Neural cell (in vitro differentiated cells): ENCODE results near the gene NDST4. TPM values are rescaled to one million over a fixed set of nuclear protein-coding genes. Genes with fewer than 3 reads are reported as not detected.

Experiments
- H2AFZ ChIP-seq: fragments of 200-600, 300-800 bp; sonication (generic), shearing (Covaris generic); 2 replicates; pipeline ENCODE4 v1.6.0; 2014; ENCODE audit warnings: low read depth, mild to moderate bottlenecking, antibody characterized with exemption, low read length, moderate library complexity
- H3F3A ChIP-seq: fragments of 200-600 bp; shearing (Covaris generic); 2 replicates; pipeline ENCODE4 v1.6.1; 2016; ENCODE audit warnings: mild to moderate bottlenecking, moderate library complexity, mixed read lengths, antibody characterized with exemption, low read length; ENCODE audit not compliant: insufficient read depth, poor library complexity, severe bottlenecking
- H3K27ac ChIP-seq: fragments of 200-600, 300-800 bp; sonication (generic), shearing (Covaris generic); 2 replicates; pipeline ENCODE4 v1.5.1; 2014; ENCODE audit warnings: mild to moderate bottlenecking, low read length, moderate library complexity
- H3K27me3 ChIP-seq: fragments of 300-800, 200-600 bp; sonication (generic), shearing (Covaris generic); 2 replicates; pipeline ENCODE4 v1.6.0; 2014; ENCODE audit warnings: mild to moderate bottlenecking, low read depth, low read length, moderate library complexity; ENCODE audit not compliant: insufficient read depth
- H3K36me3 ChIP-seq: fragments of 300-800, 200-600 bp; sonication (generic), shearing (Covaris generic); 2 replicates; pipeline ENCODE4 v1.5.1; 2014; ENCODE audit warnings: mild to moderate bottlenecking, antibody characterized with exemption, low read length, moderate library complexity; ENCODE audit not compliant: insufficient read depth
- H3K4me2 ChIP-seq: fragments of 300-800, 200-600 bp; sonication (generic), shearing (Covaris generic); 2 replicates; pipeline ENCODE4 v1.6.0; 2014; ENCODE audit warnings: mild to moderate bottlenecking, low read length
- H3K4me3 ChIP-seq: fragments of 300-800, 200-600 bp; sonication (generic), shearing (Covaris generic); 2 replicates; pipeline ENCODE4 v1.5.1; 2014; ENCODE audit warnings: mild to moderate bottlenecking, low read length, moderate library complexity
- H3K79me2 ChIP-seq: fragments of 200-600 bp; shearing (Covaris generic); replicated peaks from 2 replicates; pipeline ENCODE4 v1.6.0; 2014; ENCODE audit warnings: mild to moderate bottlenecking, low read length, moderate library complexity; ENCODE audit not compliant: insufficient read depth
- H3K9ac ChIP-seq: fragments of 300-800, 200-600 bp; sonication (generic), shearing (Covaris generic); 2 replicates; pipeline ENCODE4 v1.6.1; 2016; ENCODE audit warnings: mild to moderate bottlenecking, low read length, mixed read lengths
- H3K9me2 ChIP-seq: fragments of 200-600 bp; shearing (Covaris generic); 2 replicates; pipeline ENCODE4 v1.6.1; 2016; ENCODE audit warnings: mild to moderate bottlenecking, low read length, mixed read lengths; ENCODE audit not compliant: insufficient read depth
- H3K9me3 ChIP-seq: fragments of 200-600, 300-800 bp; sonication (generic), shearing (Covaris generic); 2 replicates; pipeline ENCODE4 v1.6.1; 2016; ENCODE audit warnings: mild to moderate bottlenecking, mixed run types, low read length, moderate library complexity, mixed read lengths
- H4K20me1 ChIP-seq: fragments of 200-600 bp; shearing (Covaris generic); 2 replicates; pipeline ENCODE4 v1.6.1; 2016; ENCODE audit warnings: mild to moderate bottlenecking, mixed run types; ENCODE audit not compliant: insufficient read depth
- CTCF ChIP-seq: fragments of 450-650 bp; IDR thresholded peaks from 2 replicates; pipeline ENCODE4 v1.5.1; 2014; ENCODE audit warnings: antibody characterized with exemption, mild to moderate bottlenecking, moderate library complexity; ENCODE audit not compliant: poor library complexity, severe bottlenecking
- EP300 ChIP-seq: fragments of 450-650 bp; conservative IDR thresholded peaks from 2 replicates; pipeline ENCODE4 v1.6.1; 2014; ENCODE audit warnings: antibody characterized with exemption, mild to moderate bottlenecking, moderate library complexity; ENCODE audit not compliant: poor library complexity, severe bottlenecking
- EZH2 ChIP-seq: fragments of 200-600, 300-800 bp; shearing (Covaris generic), sonication (generic); IDR thresholded peaks from 2 replicates; pipeline ENCODE4 v1.6.1; 2014; ENCODE audit warnings: antibody characterized with exemption, low read length, borderline replicate concordance, mild to moderate bottlenecking; ENCODE audit not compliant: insufficient read depth, poor library complexity, severe bottlenecking
- MXI1 ChIP-seq: fragments of 450-650 bp; conservative IDR thresholded peaks from 2 replicates; pipeline ENCODE4 v1.6.1; 2014; ENCODE audit warnings: antibody characterized with exemption, mild to moderate bottlenecking; ENCODE audit not compliant: poor library complexity, severe bottlenecking
- POLR2AphosphoS5 ChIP-seq: IDR thresholded peaks from 2 replicates; pipeline ENCODE4 v1.6.1; 2012
- RAD21 ChIP-seq: fragments of 450-650 bp; conservative IDR thresholded peaks from 2 replicates; pipeline ENCODE4 v1.6.1; 2014; ENCODE audit warnings: antibody characterized with exemption, mild to moderate bottlenecking, moderate library complexity
- REST ChIP-seq: IDR thresholded peaks from 2 replicates; pipeline ENCODE4 v1.6.1; 2012; ENCODE audit warnings: borderline replicate concordance
- SMC3 ChIP-seq: fragments of 450-650 bp; conservative IDR thresholded peaks from 2 replicates; pipeline ENCODE4 v1.6.1; 2014; ENCODE audit warnings: antibody characterized with exemption, mild to moderate bottlenecking, moderate library complexity; ENCODE audit not compliant: poor library complexity
- TAF1 ChIP-seq: IDR thresholded peaks from 2 replicates; pipeline ENCODE4 v1.6.1; 2012; ENCODE audit warnings: low read depth
- polyA plus RNA-seq: library from polyadenylated mRNA; depleted of rRNA; stranded (reverse); fragments of >200 nt; gene quantifications from 2 replicates; pipeline ENCODE4 v1.2.3, GENCODE V29; 2014

The NDST4 gene
- polyA plus RNA-seq, 1 donor from 2014 or later: 1.3 TPM

- H2AFZ ChIP-seq: no peak overlapping the region
- H4K20me1 ChIP-seq: no peaks in the 10 kb centered on the region
- H3K36me3 ChIP-seq: no peaks in the 10 kb centered on the region
- H3F3A ChIP-seq: no peaks in the 10 kb centered on the region
- no peak overlapping the region for H3K27ac ChIP-seq
- TF ChIP-seq EZH2 (no peak), MXI1 (no peak), EP300 (no peak), TAF1 (no peak), CTCF (no peak), SMC3 (no peak), POLR2AphosphoS5 (no peak), REST (no peak), RAD21 (no peak)
- H3K9ac ChIP-seq: no peak overlapping the region
- no peaks in the 10 kb centered on the region for H3K27me3 ChIP-seq
- no peak overlapping the region for H3K4me2 ChIP-seq
- no peaks in the 10 kb centered on the region for H3K79me2 ChIP-seq
- H3K9me3 ChIP-seq: no peaks in the 10 kb centered on the region
- H3K4me3 ChIP-seq: no peak overlapping the region
- no peaks in the 10 kb centered on the region for H3K9me2 ChIP-seq
Observed at GRCh38 chr4:114883641-114884040, 229.8 kb downstream of the NDST4 start.

- Histone ChIP-seq H3K4me3 (no peak overlapping the region), H2AFZ (no peak overlapping the region), H3K27ac (no peak overlapping the region), H3K4me2 (no peak overlapping the region), H3K9me2 (no peaks in the 10 kb centered on the region), H3K36me3 (no peaks in the 10 kb centered on the region), H3K79me2 (no peaks in the 10 kb centered on the region), H3K27me3 (no peaks in the 10 kb centered on the region), H3K9me3 (no peaks in the 10 kb centered on the region), H3K9ac (no peak overlapping the region), H4K20me1 (no peaks in the 10 kb centered on the region), H3F3A (no peaks in the 10 kb centered on the region)
- TF ChIP-seq EP300: no peak
- no peak for TF ChIP-seq POLR2AphosphoS5
- no peak for TF ChIP-seq CTCF
- no peak for TF ChIP-seq SMC3
- TF ChIP-seq REST: no peak
- TF ChIP-seq MXI1: no peak
- no peak for TF ChIP-seq EZH2
- TF ChIP-seq RAD21: no peak
- TF ChIP-seq TAF1: no peak
Observed at GRCh38 chr4:114879916-114880669, 233.3 kb downstream of the NDST4 start.
